ENCODE results near the gene MSMB. TPM values are rescaled to one million over a fixed set of nuclear protein-coding genes. Genes with fewer than 3 reads are reported as not detected.
"Not testable (repeated sequence)": the region's sequence is repeated elsewhere in the genome, so short reads cannot be mapped to it uniquely, and the experiment has no call there.

Gene MSMB
- total RNA-seq, 2 donors from 2014 or later: not detected

- no peaks in the 10 kb centered on the region for H3K4me1 ChIP-seq
- no peak overlapping the region for H3K9ac ChIP-seq (ENCODE audit: low read depth in 2 of 2, low read length in 2 of 2)
- no peaks in the 10 kb centered on the region for H3K36me3 ChIP-seq
- H3K9me3 ChIP-seq: no peaks in the 10 kb centered on the region
- H3K4me3 ChIP-seq: no peak overlapping the region
- intact Hi-C loops (cut with DNase I): no loop called here
- no peak overlapping the region for H3K27ac ChIP-seq
- DNase-seq: no peak
- TF ChIP-seq CTCF (IDR thresholded peaks at IDR 0.05): no peak
- H3K27me3 ChIP-seq: no peaks in the 10 kb centered on the region
These were observed 22.0 kb upstream of the MSMB start for GRCh38 chr10:46068117-46068516.

- no peaks in the 10 kb centered on the region for H3K27me3 ChIP-seq
- no peak for DNase-seq
These were observed 18.3 kb upstream of the MSMB start for GRCh38 chr10:46064269-46064817.

GRCh38 chr10:46062723-46063428 lies 16.8 kb upstream of the MSMB start:
- no peak overlapping the region for H3K4me3 ChIP-seq
- no peak for DNase-seq
- no peak for TF ChIP-seq CTCF (IDR thresholded peaks at IDR 0.05)
- H3K36me3 ChIP-seq: no peaks in the 10 kb centered on the region
- H3K27ac ChIP-seq: no peak overlapping the region
- H3K4me1 ChIP-seq: no peaks in the 10 kb centered on the region
- no peaks in the 10 kb centered on the region for H3K9me3 ChIP-seq
- intact Hi-C loops (cut with DNase I): no loop called here
- H3K9ac ChIP-seq (ENCODE audit: low read depth in 2 of 2, low read length in 2 of 2): no peak overlapping the region
- no peaks in the 10 kb centered on the region for H3K27me3 ChIP-seq

More at GRCh38 chr10:46064269-46064817, 18.3 kb upstream of the MSMB start:
- Histone ChIP-seq H3K4me3 (no peak overlapping the region), H3K9me3 (no peaks in the 10 kb centered on the region), H3K9ac (ENCODE audit: low read depth in 2 of 2, low read length in 2 of 2) (no peak overlapping the region), H3K4me1 (no peaks in the 10 kb centered on the region), H3K36me3 (no peaks in the 10 kb centered on the region), H3K27ac (no peak overlapping the region)
- no peak for TF ChIP-seq CTCF (IDR thresholded peaks at IDR 0.05)
- intact Hi-C loops (cut with DNase I): no loop called here

- Histone ChIP-seq H3K36me3 (no peaks in the 10 kb centered on the region), H3K4me1 (no peaks in the 10 kb centered on the region), H3K4me3 (no peak overlapping the region), H3K27me3 (no peaks in the 10 kb centered on the region), H3K9me3 (no peaks in the 10 kb centered on the region), H3K27ac (no peak overlapping the region), H3K9ac (ENCODE audit: low read depth in 2 of 2, low read length in 2 of 2) (no peak overlapping the region)
- no peak for TF ChIP-seq CTCF (IDR thresholded peaks at IDR 0.05)
- intact Hi-C loops (cut with DNase I): no loop called here
- no peak for DNase-seq
These were observed 14.6 kb upstream of the MSMB start for GRCh38 chr10:46060706-46061105.

GRCh38 chr10:46057927-46058326 lies 11.9 kb upstream of the MSMB start:
- DNase-seq; H3K4me1 ChIP-seq; H3K36me3 ChIP-seq; H3K9me3 ChIP-seq; intact Hi-C loops (cut with DNase I); H3K27ac ChIP-seq; H3K27me3 ChIP-seq; H3K9ac ChIP-seq (ENCODE audit: low read depth in 2 of 2, low read length in 2 of 2); H3K4me3 ChIP-seq: not testable (repeated sequence)

GRCh38 chr10:46057038-46057437 lies 11.0 kb upstream of the MSMB start:
- Histone ChIP-seq H3K9me3 (no peaks in the 10 kb centered on the region), H3K9ac (ENCODE audit: low read depth in 2 of 2, low read length in 2 of 2) (no peak overlapping the region), H3K27me3 (no peaks in the 10 kb centered on the region), H3K36me3 (no peaks in the 10 kb centered on the region), H3K4me3 (no peak overlapping the region), H3K4me1 (no peaks in the 10 kb centered on the region), H3K27ac (no peak overlapping the region)
- intact Hi-C loops (cut with DNase I): no loop called here
- TF ChIP-seq CTCF (IDR thresholded peaks at IDR 0.05): no peak
- no peak for DNase-seq

Data from colonic mucosa (tissue), 4 donors.